H7 (cell line): ENCODE data around the gene RNF20. TPM values are rescaled to one million over a fixed set of nuclear protein-coding genes. Genes with fewer than 3 reads are reported as not detected.

Experiments
- DNase-seq: peaks from one replicate; pipeline ENCODE4 v3.0.0; 2012
- H3K27me3 ChIP-seq: 2 replicates; pipeline ENCODE4 v1.6.0; 2011; ENCODE audit warnings: mild to moderate bottlenecking, low read length; ENCODE audit not compliant: control insufficient read depth, insufficient read depth
- H3K36me3 ChIP-seq: replicated peaks from 2 replicates; pipeline ENCODE4 v1.5.1; 2011; ENCODE audit warnings: low read length; ENCODE audit not compliant: control insufficient read depth, insufficient read depth
- H3K4me3 ChIP-seq: 2 replicates; pipeline ENCODE4 v1.5.1; 2011; ENCODE audit warnings: low read depth, mild to moderate bottlenecking, control low read depth, low read length, moderate library complexity; ENCODE audit not compliant: insufficient read depth
- total RNA-seq: library from RNA; depleted of rRNA; stranded (reverse); fragments of >200 nt; shearing (Covaris generic); gene quantifications from 2 replicates; pipeline ENCODE4 v1.2.3, GENCODE V29; 2014; rRNA removed

Gene RNF20
- total RNA-seq, 1 experiment from 2014 or later = 21.8 TPM

- H3K4me3 ChIP-seq = no peak overlapping the region
- no peaks in the 10 kb centered on the region for H3K36me3 ChIP-seq
- no peaks in the 10 kb centered on the region for H3K27me3 ChIP-seq
- DNase-seq = no peak
Observed at GRCh38 chr9:101590901-101591300, 57.2 kb downstream of the RNF20 start.

DNA sequence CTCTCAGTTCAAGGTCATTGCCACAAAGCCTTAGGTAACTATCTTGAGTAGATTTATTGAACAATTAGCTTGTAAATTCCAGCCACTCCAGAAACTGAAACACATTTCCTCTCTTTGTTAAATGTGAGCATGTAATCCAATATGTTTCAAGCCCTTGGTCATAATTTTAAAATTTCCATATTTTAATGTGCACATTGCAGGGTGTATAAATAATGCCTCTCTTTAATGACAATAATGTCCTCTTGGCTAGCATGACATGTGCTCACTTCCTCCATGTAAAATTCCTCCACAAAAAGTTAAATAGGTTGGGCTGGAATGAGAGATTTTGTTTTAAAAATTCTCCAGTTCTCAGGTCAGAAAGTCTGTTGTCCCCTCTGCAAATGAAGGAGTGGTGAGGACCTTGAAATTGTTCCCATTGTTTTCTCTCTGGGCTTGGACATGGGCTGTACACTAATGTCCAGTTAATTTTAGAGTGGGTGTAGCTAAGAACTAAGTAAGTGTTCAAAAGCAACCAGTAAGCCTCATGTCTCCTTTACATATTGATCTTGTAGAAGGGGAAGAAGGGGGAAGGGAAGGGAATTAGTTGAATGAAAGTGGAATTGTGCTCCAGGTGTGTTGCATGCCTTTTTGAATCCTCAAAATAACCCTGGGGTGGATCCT, 58.3 kb downstream of the RNF20 start:
- no peak for DNase-seq
- H3K27me3 ChIP-seq = no peaks in the 10 kb centered on the region
- no peak overlapping the region for H3K4me3 ChIP-seq
- H3K36me3 ChIP-seq = no peaks in the 10 kb centered on the region

- H3K4me3 ChIP-seq = no peak overlapping the region
- no peaks in the 10 kb centered on the region for H3K27me3 ChIP-seq
- H3K36me3 ChIP-seq = no peaks in the 10 kb centered on the region
- no peak for DNase-seq
Observed at GRCh38 chr9:101592788-101593187, 59.1 kb downstream of the RNF20 start.

DNA sequence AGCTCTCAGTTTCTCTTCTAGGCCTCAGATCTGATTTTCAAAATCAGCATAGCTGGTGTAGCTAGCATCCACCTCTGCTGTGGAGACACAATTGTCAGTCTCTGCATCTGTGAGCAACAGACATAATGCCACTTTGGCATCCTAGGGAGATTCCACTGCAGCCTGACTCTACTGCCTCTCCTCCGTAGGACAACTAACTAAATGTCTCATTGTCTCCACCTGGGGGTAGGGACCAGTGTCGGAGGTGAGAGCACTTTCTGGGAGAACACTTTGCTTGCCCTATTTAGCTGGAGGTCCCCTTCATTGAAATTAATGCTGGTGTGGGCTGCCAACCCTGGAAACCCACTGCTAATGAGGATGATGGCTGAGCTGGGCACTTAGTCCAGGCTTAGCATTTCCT, 59.7 kb downstream of the RNF20 start:
- DNase-seq = peak; percentile 41
- no peaks in the 10 kb centered on the region for H3K36me3 ChIP-seq
- H3K27me3 ChIP-seq = no peaks in the 10 kb centered on the region
- no peak overlapping the region for H3K4me3 ChIP-seq

DNA sequence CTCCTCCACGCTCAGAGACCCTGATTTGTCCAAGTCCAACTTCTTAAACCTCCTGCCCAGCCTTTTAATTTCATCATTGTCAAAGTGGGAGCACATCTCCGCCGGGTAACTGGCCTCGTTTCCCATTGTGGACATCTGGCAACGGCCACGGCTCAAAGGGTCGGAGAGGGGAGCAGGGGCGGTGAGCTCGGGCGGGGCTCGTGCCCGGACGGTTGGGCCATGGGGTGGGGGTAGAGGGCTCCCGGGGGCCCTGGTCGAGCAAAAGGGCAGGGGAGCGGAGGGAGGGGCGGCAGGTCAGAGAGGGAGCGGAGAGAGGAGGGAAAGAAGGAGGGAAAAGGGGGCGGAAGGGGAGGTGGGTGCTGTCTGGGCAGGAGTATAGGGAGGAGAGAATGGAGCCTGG, 61.1 kb downstream of the RNF20 start, which contains the start of gene PPP3R2:
Gene PPP3R2, minus strand, starts transcription at position 174 of the 400 bp plus-strand sequence. Its CDS starts 48 bp downstream, at position 126.
- H3K4me3 ChIP-seq = no peak within 1 kb of the TSS
- no peaks in the 10 kb centered on the region for H3K27me3 ChIP-seq
- DNase-seq = no peak
- H3K36me3 ChIP-seq = no peaks in the 10 kb centered on the region

- no peak overlapping the region for H3K4me3 ChIP-seq
- no peaks in the 10 kb centered on the region for H3K27me3 ChIP-seq
- H3K36me3 ChIP-seq = no peaks in the 10 kb centered on the region
- peak; percentile 73 for DNase-seq
Observed at GRCh38 chr9:101601904-101602765, 68.5 kb downstream of the RNF20 start.

GRCh38 chr9:101604296-101604695, 70.6 kb downstream of the RNF20 start:
- DNase-seq = no peak
- Histone ChIP-seq H3K36me3 (no peaks in the 10 kb centered on the region), H3K27me3 (no peaks in the 10 kb centered on the region), H3K4me3 (no peak overlapping the region)

- Histone ChIP-seq H3K36me3 (no peaks in the 10 kb centered on the region), H3K4me3 (no peak overlapping the region), H3K27me3 (no peaks in the 10 kb centered on the region)
- DNase-seq = no peak
Observed at GRCh38 chr9:101605547-101605946, 71.9 kb downstream of the RNF20 start.

Other genes with a start within 250 kb of the RNF20 start
- 0.10 TPM in 1 of 2 replicates, not detected in the other for gene BAAT, start 148.8 kb upstream of the RNF20 start, total RNA-seq
- 23.0 and 23.3 TPM in 2 replicates for gene MRPL50, start 135.2 kb upstream of the RNF20 start, total RNA-seq
- gene ZNF189, start 135.0 kb upstream of the RNF20 start, total RNA-seq = 9.9 and 13.2 TPM in 2 replicates
- gene ALDOB, start 98.1 kb upstream of the RNF20 start, total RNA-seq = not detected in 2 replicates
- not detected in 2 replicates for gene PPP3R2, start 61.1 kb downstream of the RNF20 start, total RNA-seq
- gene GRIN3A, start 204.8 kb downstream of the RNF20 start, total RNA-seq = 0.04 TPM in 1 of 2 replicates, not detected in the other